GM10266 (cell line): ENCODE data around the gene PSMD13.

Experiments
- DNase-seq: peaks from one replicate; pipeline ENCODE4 v3.0.0; 2012; ENCODE audit errors: extremely low spot score
- TF ChIP-seq, protein P1 (sequence below): IDR thresholded peaks from 2 replicates; pipeline ENCODE4 v1.5.1; 2012; ENCODE audit warnings: mild to moderate bottlenecking, low read depth; ENCODE audit not compliant: control insufficient read depth, insufficient read depth; ENCODE audit errors: missing control alignments

The PSMD13 gene

DNA sequence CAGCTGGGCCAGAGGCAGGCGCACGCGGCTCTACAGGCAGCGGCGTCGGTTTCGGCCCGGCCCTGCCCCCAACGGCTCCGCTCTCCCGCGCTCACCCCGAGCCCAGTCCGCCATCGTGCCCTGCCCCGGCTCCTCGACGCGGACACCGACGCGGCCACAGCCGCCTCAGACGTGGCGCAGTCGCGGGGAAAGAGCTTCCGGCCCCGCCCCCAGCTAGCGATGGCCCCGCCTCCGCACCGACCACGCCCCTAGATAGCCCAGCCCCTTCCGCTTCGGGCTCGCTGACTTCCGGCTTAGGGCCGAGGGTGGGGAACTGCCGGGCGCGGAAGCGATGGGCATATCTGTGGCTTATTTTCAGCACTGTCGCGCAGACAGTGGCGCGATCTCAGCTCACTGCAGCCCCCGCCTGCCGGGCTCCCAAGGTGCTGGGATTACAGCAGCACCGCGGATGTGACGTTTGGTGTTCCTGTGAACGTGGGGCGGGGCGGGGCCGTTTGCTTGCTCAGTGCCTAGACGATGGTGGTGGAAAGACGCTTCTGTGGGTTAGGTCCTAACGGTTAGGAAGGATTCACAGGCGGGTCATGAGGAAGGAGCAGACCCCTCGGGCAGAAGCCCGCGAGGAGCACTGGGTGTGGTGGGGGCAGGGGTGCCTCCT, 29.4 kb upstream of the PSMD13 start, which contains the start of the genes BET1L and RIC8A:
BET1L (minus strand) TSS at position 192 of the 655 bp plus-strand sequence; CDS start at position 114, 78 bp downstream.
RIC8A (plus strand) TSS at position 501 of the 655 bp plus-strand sequence. CDS start 1,147 bp downstream, outside the sequence.
- peak; percentile 99 for DNase-seq
- TF ChIP-seq, protein P1, sequence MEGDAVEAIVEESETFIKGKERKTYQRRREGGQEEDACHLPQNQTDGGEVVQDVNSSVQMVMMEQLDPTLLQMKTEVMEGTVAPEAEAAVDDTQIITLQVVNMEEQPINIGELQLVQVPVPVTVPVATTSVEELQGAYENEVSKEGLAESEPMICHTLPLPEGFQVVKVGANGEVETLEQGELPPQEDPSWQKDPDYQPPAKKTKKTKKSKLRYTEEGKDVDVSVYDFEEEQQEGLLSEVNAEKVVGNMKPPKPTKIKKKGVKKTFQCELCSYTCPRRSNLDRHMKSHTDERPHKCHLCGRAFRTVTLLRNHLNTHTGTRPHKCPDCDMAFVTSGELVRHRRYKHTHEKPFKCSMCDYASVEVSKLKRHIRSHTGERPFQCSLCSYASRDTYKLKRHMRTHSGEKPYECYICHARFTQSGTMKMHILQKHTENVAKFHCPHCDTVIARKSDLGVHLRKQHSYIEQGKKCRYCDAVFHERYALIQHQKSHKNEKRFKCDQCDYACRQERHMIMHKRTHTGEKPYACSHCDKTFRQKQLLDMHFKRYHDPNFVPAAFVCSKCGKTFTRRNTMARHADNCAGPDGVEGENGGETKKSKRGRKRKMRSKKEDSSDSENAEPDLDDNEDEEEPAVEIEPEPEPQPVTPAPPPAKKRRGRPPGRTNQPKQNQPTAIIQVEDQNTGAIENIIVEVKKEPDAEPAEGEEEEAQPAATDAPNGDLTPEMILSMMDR: no peak

DNA sequence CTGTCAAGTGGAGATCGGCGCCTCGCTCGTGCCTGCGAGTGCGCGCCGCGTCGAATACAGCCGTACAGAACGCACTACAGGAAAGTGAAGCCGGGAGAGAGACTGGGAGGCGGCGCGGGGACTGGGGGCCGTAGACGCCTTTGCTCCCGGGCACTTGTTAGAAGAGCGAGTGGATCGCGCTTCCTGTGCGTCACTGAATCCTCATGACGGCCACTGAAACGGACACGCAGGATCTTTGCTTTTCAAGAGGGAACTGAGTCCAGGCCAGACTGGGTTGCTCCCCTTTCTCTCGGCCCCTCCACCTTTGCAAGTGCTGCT, 29.0 kb upstream of the PSMD13 start:
- TF ChIP-seq, protein P1: no peak

DNA sequence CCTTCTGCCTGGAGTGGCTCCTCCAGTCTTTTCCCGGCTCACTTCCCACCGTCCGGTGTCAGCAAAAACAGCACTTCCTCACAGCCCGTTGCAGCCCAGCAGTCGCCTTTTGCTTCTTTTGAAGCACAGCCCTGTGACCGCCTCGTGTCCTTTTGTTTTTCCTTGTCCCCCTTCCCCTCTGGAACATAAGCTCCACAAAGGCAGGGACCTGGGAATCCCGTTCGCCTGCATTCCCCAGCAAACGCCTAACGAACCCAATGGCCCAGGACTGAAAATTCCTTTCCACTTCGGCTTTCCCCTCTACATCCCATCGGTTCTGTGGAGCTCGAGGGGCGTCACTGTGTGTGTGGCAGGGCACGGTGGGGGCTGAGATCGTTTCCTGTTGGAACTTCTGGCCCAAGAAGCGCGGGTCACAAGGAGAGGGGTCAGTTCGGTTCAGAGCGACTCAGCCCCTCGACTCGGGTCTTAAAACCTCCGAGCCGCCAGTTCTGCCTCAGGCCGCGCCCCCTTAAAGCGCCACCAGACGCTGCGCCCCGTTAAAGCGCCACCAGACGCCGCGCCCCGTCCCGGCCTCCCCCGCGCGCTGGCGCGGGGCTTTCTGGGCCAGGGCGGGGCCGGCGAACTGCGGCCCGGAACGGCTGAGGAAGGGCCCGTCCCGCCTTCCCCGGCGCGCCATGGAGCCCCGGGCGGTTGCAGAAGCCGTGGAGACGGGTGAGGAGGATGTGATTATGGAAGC, 28.4 kb upstream of the PSMD13 start:
- TF ChIP-seq, protein P1: peak; percentile 6
- DNase-seq: peak; percentile 94

More for the DNA sequence above, 29.0 kb upstream of the PSMD13 start:
- peak; percentile 57 for DNase-seq

DNA sequence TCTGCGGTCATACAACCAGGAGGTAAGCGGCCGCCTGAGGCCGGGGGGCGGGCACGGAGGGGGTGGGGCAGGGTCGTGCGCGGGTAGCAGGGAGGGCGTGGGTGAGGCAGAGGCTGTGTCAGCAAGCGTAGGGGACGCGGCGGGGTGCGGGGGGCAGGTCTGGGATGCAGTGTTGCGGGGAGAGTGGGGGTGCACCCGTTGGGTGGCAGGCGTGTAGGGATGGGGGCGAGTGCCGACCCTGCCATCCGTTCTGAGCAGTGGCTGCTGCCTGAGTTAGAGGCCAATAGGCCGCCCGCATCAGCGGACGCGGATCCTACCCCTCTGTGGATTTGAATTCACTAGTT, 27.9 kb upstream of the PSMD13 start:
- TF ChIP-seq, protein P1: no peak
- no peak for DNase-seq

DNA sequence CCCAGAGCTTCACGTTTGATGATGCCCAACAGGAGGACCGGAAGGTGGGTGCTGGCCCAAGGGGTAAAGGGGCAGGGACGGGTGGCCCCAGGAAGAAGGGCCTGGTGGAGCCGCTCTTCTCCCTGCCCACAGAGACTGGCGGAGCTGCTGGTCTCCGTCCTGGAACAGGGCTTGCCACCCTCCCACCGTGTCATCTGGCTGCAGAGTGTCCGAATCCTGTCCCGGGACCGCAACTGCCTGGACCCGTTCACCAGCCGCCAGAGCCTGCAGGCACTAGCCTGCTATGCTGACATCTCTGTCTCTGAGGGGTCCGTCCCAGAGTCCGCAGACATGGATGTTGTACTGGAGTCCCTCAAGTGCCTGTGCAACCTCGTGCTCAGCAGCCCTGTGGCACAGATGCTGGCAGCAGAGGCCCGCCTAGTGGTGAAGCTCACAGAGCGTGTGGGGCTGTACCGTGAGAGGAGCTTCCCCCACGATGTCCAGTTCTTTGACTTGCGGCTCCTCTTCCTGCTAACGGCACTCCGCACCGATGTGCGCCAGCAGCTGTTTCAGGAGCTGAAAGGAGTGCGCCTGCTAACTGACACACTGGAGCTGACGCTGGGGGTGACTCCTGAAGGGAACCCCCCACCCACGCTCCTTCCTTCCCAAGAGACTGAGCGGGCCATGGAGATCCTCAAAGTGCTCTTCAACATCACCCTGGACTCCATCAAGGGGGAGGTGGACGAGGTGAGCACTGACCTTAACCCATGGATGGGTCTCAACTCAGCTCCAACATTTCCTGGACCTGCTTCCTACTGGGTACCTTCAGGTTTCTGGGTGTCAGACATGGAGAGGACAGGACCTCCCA, 27.3 kb upstream of the PSMD13 start:
- TF ChIP-seq, protein P1: no peak

DNA sequence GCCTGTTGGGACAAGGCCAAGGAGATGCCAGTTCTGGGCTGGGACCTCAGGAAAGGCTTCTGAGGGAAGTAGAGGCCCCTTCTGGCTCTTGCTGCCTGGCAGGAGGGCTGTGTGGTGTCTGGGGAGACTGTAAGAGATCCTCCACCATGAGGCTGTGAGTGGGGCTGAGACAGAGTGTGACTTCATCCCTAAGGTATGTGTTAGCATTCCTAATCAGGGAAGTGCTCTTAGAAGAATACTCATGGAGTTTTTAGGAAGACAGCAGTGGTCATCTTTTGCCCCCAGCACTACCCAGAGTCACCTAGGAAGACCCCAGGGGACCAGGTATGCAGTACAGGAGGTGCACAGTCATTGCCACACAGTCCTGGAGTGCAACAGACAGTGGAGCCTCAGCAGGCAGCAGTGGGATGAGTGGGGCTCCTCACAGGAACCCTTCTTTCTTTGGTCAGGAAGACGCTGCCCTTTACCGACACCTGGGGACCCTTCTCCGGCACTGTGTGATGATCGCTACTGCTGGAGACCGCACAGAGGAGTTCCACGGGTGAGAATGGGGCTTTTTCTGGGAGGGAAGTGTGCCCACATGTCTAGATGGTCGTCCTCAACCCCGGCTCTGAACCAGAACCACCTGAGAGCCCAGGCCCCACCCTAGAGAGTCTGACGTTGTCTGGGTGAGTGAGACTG, 26.5 kb upstream of the PSMD13 start:
- TF ChIP-seq, protein P1: no peak
- DNase-seq: no peak

More for the DNA sequence above, 27.3 kb upstream of the PSMD13 start:
- DNase-seq: no peak
